ENCODE data around the gene NUP214.
A peak's percentile ranks its signal among the peaks of the same experiment; 100 is the strongest.

NUP214 gene

GRCh38 chr9:131272212-131272611 lies 146.8 kb downstream of the NUP214 start:
- Mint-ChIP-seq H3K4me1 (peaks cover 68% of the 10 kb centered on the region), H3K27ac (no peak overlapping the region), H3K36me3 (ENCODE audit: low read depth) (no peaks in the 10 kb centered on the region), H3K27me3 (ENCODE audit: low read depth, poor library complexity) (peaks cover 41% of the 10 kb centered on the region), H3K4me3 (no peak overlapping the region), H3K9me3 (no peaks in the 10 kb centered on the region)
- TF ChIP-seq CTCF (IDR thresholded peaks at IDR 0.05) = no peak
- no peak for DNase-seq

GRCh38 chr9:131273146-131273855 lies 147.9 kb downstream of the NUP214 start:
- H3K4me3 Mint-ChIP-seq = no peak overlapping the region
- H3K9me3 Mint-ChIP-seq = no peaks in the 10 kb centered on the region
- TF ChIP-seq CTCF (IDR thresholded peaks at IDR 0.05) = no peak
- no peak for DNase-seq
- H3K27ac Mint-ChIP-seq = no peak overlapping the region
- H3K36me3 Mint-ChIP-seq (ENCODE audit: low read depth) = no peaks in the 10 kb centered on the region
- H3K4me1 Mint-ChIP-seq = peaks cover 67% of the 10 kb centered on the region
- peaks cover 45% of the 10 kb centered on the region for H3K27me3 Mint-ChIP-seq (ENCODE audit: low read depth, poor library complexity)

GRCh38 chr9:131273856-131274673 lies 148.7 kb downstream of the NUP214 start:
- no peak overlapping the region for H3K27ac Mint-ChIP-seq
- H3K9me3 Mint-ChIP-seq = no peaks in the 10 kb centered on the region
- peak overlapping the region; percentile 20 for H3K4me3 Mint-ChIP-seq

GRCh38 chr9:131274674-131275331 lies 149.4 kb downstream of the NUP214 start:
- H3K27me3 Mint-ChIP-seq (ENCODE audit: low read depth, poor library complexity) = peaks cover 50% of the 10 kb centered on the region
- peaks cover 59% of the 10 kb centered on the region for H3K4me1 Mint-ChIP-seq
- peak overlapping the region; percentile 29 for H3K27ac Mint-ChIP-seq
- no peak for DNase-seq
- no peaks in the 10 kb centered on the region for H3K9me3 Mint-ChIP-seq
- peak overlapping the region; percentile 20 for H3K4me3 Mint-ChIP-seq
- H3K36me3 Mint-ChIP-seq (ENCODE audit: low read depth) = no peaks in the 10 kb centered on the region
- TF ChIP-seq CTCF (IDR thresholded peaks at IDR 0.05) = no peak

More at GRCh38 chr9:131273856-131274673, 148.7 kb downstream of the NUP214 start:
- Mint-ChIP-seq H3K4me1 (peaks cover 63% of the 10 kb centered on the region), H3K27me3 (ENCODE audit: low read depth, poor library complexity) (peaks cover 45% of the 10 kb centered on the region), H3K36me3 (ENCODE audit: low read depth) (no peaks in the 10 kb centered on the region)
- no peak for DNase-seq
- TF ChIP-seq CTCF (IDR thresholded peaks at IDR 0.05) = no peak

- peaks cover 50% of the 10 kb centered on the region for H3K27me3 Mint-ChIP-seq (ENCODE audit: low read depth, poor library complexity)
- no peak overlapping the region for H3K27ac Mint-ChIP-seq
- DNase-seq = peak; percentile 44
- H3K36me3 Mint-ChIP-seq (ENCODE audit: low read depth) = no peaks in the 10 kb centered on the region
- no peaks in the 10 kb centered on the region for H3K9me3 Mint-ChIP-seq
- H3K4me1 Mint-ChIP-seq = peaks cover 53% of the 10 kb centered on the region
- TF ChIP-seq CTCF (IDR thresholded peaks at IDR 0.05) = peak; percentile 9
- peak overlapping the region; percentile 77 for H3K4me3 Mint-ChIP-seq
Observed at GRCh38 chr9:131275332-131276093, 150.1 kb downstream of the NUP214 start.

Data from nephron progenitor cell (in vitro differentiated cells).